Left lung (tissue), 10 donors: Measurements from ENCODE around the gene MAPKAPK3. TPM values are rescaled to one million over a fixed set of nuclear protein-coding genes. Genes with fewer than 3 reads are reported as not detected.

Experiments used
- ATAC-seq: fragments of 200-7000 bp; cut with Tn5 transposase; one replicate; pipeline ENCODE4 v1.9.1; 2020; ENCODE audit warnings: moderate library complexity
- DNase-seq, 4 donors: peaks; one replicate each; pipeline ENCODE4 v3.0.0-alpha.2; 2013 to 2020
- H3K27ac ChIP-seq, 2 donors: fragments of 200-600 bp; sonication (generic) in 1 of 2; one replicate each; pipeline versions ENCODE4 v1.5.0 to v1.8.0; 2020 to 2021
- H3K27me3 ChIP-seq, 2 donors: fragments of 200-600 bp; sonication (generic) in 1 of 2; one replicate each; pipeline versions ENCODE4 v1.5.0 to v1.8.0; 2020 to 2021
- H3K36me3 ChIP-seq, 2 donors: fragments of 200-600 bp; sonication (generic) in 1 of 2; one replicate each; pipeline versions ENCODE4 v1.5.0 to v1.8.0; 2020 to 2021
- H3K4me1 ChIP-seq, 2 donors: fragments of 200-600 bp; one replicate each; pipeline ENCODE4 v1.8.0; 2021
- H3K4me3 ChIP-seq, 2 donors: fragments of 200-600 bp; sonication (generic) in 1 of 2; one replicate each; pipeline versions ENCODE4 v1.5.0 to v1.8.0; 2020 to 2021; ENCODE audit warnings: mild to moderate bottlenecking in 1 of 2
- H3K9me3 ChIP-seq, 2 donors: fragments of 200-600 bp; sonication (generic) in 1 of 2; one replicate each; pipeline versions ENCODE4 v1.5.0 to v1.8.0; 2020 to 2021
- intact Hi-C, 2 donors: fragments of 100-400 bp; cut with DNase I; formaldehyde crosslinking; loops; one replicate each; pipeline versions ENCODE4 v1.11.2 to v1.14.2; 2022
- polyA plus RNA-seq, 6 donors: library from polyadenylated mRNA; unstranded; fragments of 120-200 nt; gene quantifications; one replicate each; pipeline ENCODE4 v1.2.1, GENCODE V29; 2013; ENCODE audit not compliant: insufficient read length in 6 of 6
- total RNA-seq, 2 donors: library from RNA; stranded (reverse); fragmentation: NEBNext Ultra II Directional; extraction: Animal tissue kit (Norgen Biotek cat#: 25700); gene quantifications; one replicate each; pipeline ENCODE4 v1.2.1, GENCODE V29; 2021
- TF ChIP-seq, protein P1 (sequence below), 2 donors: fragments of 200-600 bp; sonication (generic) in 1 of 2; IDR thresholded peaks; one replicate each; pipeline versions ENCODE4 v1.5.0 to v1.8.0; 2021; ENCODE audit warnings: antibody characterized with exemption in 2 of 2
- donor health status: DM: no; HTN: yes; CAD: no.
- donor health status: DM: no; HTN: no; CAD: no.

MAPKAPK3 gene
- total and polyA plus RNA-seq, 8 donors, result 34.1 to 118 (median 37.0) TPM

DNA sequence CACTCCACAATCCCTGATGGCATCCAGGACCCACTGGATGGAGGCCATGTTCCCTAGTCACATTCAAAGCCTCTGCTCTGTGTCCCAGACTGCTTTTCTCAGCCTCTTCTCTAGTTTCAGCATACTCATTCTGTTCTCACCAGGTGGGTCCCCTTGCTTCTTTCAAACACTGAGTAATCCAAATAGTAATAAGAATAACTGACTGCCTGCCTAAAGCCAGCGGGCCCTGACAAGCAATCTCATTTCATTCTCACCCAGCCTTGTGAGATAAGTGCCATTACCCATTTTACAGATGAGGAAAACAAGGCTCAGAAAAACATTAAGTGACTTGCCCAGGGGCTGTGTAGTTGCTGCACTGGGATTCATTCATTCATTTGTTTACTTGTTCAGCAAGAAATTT is 25.4 kb downstream of the MAPKAPK3 start:
- Histone ChIP-seq H3K36me3 (peaks cover 0 to 91% of the 10 kb centered on the region in 2 donors), H3K9me3 (no peaks in the 10 kb centered on the region), H3K4me3 (no peak overlapping the region), H3K27ac (no peak overlapping the region), H3K4me1 (no peaks in the 10 kb centered on the region), H3K27me3 (no peaks in the 10 kb centered on the region)
- DNase-seq, result no peak
- TF ChIP-seq, protein P1, sequence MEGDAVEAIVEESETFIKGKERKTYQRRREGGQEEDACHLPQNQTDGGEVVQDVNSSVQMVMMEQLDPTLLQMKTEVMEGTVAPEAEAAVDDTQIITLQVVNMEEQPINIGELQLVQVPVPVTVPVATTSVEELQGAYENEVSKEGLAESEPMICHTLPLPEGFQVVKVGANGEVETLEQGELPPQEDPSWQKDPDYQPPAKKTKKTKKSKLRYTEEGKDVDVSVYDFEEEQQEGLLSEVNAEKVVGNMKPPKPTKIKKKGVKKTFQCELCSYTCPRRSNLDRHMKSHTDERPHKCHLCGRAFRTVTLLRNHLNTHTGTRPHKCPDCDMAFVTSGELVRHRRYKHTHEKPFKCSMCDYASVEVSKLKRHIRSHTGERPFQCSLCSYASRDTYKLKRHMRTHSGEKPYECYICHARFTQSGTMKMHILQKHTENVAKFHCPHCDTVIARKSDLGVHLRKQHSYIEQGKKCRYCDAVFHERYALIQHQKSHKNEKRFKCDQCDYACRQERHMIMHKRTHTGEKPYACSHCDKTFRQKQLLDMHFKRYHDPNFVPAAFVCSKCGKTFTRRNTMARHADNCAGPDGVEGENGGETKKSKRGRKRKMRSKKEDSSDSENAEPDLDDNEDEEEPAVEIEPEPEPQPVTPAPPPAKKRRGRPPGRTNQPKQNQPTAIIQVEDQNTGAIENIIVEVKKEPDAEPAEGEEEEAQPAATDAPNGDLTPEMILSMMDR (IDR thresholded peaks at IDR 0.05), result no peak
- intact Hi-C loops, result no loop called here
- ATAC-seq, result no peak

GRCh38 chr3:50644561-50644960 is 27.6 kb downstream of the MAPKAPK3 start:
- DNase-seq, result peak in 2 of 4 donors; percentile 51 to 75
- no peaks in the 10 kb centered on the region for H3K4me1 ChIP-seq
- H3K36me3 ChIP-seq, result peaks cover 0 to 100% of the 10 kb centered on the region in 2 donors
- H3K27ac ChIP-seq, result no peak overlapping the region
- no peak overlapping the region for H3K4me3 ChIP-seq
- intact Hi-C loops, result no loop called here
- ATAC-seq, result no peak
- no peaks in the 10 kb centered on the region for H3K9me3 ChIP-seq
- TF ChIP-seq, protein P1 (IDR thresholded peaks at IDR 0.05), result no peak
- H3K27me3 ChIP-seq, result no peaks in the 10 kb centered on the region

DNA sequence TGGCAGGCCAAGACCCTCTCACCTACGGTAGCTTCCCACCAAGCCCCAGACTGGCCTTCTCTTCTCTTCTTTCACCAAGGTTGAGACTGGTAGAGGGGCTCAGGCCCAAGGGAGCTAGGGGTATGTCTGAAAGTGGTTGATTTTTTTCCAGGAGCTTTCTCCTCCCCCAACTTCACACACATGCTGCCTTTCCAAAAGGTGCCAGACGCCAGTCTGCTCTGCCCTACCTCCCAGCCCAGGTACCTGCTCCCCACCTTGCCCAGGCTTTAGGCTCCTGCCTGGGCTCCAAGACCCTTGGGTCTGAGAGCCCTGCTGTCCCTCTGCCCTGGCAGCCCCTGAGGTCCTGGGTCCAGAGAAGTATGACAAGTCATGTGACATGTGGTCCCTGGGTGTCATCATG is 28.4 kb downstream of the MAPKAPK3 start:
- Histone ChIP-seq H3K36me3 (peaks cover 0 to 100% of the 10 kb centered on the region in 2 donors), H3K4me1 (no peaks in the 10 kb centered on the region), H3K4me3 (no peak overlapping the region), H3K9me3 (no peaks in the 10 kb centered on the region), H3K27ac (no peak overlapping the region), H3K27me3 (no peaks in the 10 kb centered on the region)
- TF ChIP-seq, protein P1 (IDR thresholded peaks at IDR 0.05), result no peak
- ATAC-seq (no peak), DNase-seq (no peak)
- intact Hi-C loops, result no loop called here

DNA sequence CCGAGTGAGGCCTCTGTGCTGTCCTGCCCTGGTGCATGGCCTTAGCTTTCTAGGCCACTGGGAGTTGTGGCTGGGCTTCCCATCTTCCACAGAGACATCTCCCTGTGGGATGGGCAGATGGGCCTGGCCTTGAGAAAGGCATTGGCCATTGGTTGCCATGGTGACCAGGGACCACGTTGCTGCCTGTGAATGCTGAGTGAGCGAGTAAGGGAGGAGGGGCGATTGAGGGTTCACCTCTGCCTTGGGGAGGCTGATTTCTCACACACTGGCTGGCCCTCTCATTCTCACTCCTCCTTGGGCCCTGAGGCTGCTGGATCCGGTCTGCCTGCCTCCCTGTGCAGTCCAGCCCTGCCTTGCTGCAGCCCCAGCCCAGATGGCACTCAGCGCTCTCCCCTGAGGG is 31.4 kb downstream of the MAPKAPK3 start:
- ATAC-seq, result no peak
- TF ChIP-seq, protein P1 (IDR thresholded peaks at IDR 0.05), result no peak
- intact Hi-C loops, result no loop called here
- no peaks in the 10 kb centered on the region for H3K4me1 ChIP-seq
- H3K36me3 ChIP-seq, result peaks cover 0 to 73% of the 10 kb centered on the region in 2 donors
- H3K4me3 ChIP-seq, result no peak overlapping the region
- H3K27ac ChIP-seq, result no peak overlapping the region
- no peaks in the 10 kb centered on the region for H3K9me3 ChIP-seq
- no peaks in the 10 kb centered on the region for H3K27me3 ChIP-seq
- no peak for DNase-seq

GRCh38 chr3:50648944-50649343 is 32.0 kb downstream of the MAPKAPK3 start:
- Histone ChIP-seq H3K27me3 (no peaks in the 10 kb centered on the region), H3K27ac (no peak overlapping the region), H3K9me3 (no peaks in the 10 kb centered on the region), H3K4me3 (no peak overlapping the region), H3K4me1 (no peaks in the 10 kb centered on the region), H3K36me3 (peaks cover 0 to 67% of the 10 kb centered on the region in 2 donors)
- intact Hi-C loops, result no loop called here
- ATAC-seq, result no peak
- DNase-seq, result no peak
- TF ChIP-seq, protein P1 (IDR thresholded peaks at IDR 0.05), result no peak
